Esophagus muscularis mucosa (tissue), 4 donors: Measurements from ENCODE around the gene EGF.

Experiments
- EP300 ChIP-seq: sonication (generic); formaldehyde crosslinking; IDR thresholded peaks from one replicate; pipeline ENCODE4 v1.6.1; 2017; ENCODE audit warnings: antibody characterized with exemption
- POLR2A ChIP-seq: fragments of 450-650 bp; IDR thresholded peaks from one replicate; pipeline ENCODE4 v1.6.1; 2017; ENCODE audit warnings: antibody characterized with exemption, moderate library complexity, mild to moderate bottlenecking, low read depth
- TF ChIP-seq, protein P1 (sequence below), 3 experiments: fragments of 200-600 bp in 2 of 3; fragments of 450-650 bp in 1 of 3; sonication (generic) in 2 of 3; IDR thresholded peaks; one replicate each; pipeline ENCODE4 v1.5.1; 2017 to 2019; ENCODE audit warnings: antibody characterized with exemption in 3 of 3, mild to moderate bottlenecking in 2 of 3, moderate library complexity in 1 of 3

DNA sequence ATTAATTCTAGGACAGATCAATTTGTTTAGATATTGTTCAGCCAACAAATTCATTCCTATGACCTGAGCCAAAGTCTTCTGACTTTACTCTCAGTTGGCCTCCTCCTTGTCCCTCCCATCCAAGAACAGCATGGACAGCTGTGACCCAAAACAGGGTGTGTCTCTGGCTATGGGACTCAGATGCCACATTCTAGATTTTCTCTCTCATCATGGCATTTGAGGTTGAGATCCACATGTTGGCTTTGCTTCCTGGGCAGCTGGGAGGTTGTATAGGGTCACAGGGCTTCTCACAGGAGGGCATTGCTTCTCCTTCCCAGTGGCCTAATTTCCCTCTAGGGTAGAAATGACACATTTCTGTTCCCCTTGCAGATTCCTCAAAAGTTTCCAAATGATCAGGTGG lies 22.6 kb upstream of the EGF start:
- TF ChIP-seq POLR2A (no peak), EP300 (no peak)
- TF ChIP-seq, protein P1, sequence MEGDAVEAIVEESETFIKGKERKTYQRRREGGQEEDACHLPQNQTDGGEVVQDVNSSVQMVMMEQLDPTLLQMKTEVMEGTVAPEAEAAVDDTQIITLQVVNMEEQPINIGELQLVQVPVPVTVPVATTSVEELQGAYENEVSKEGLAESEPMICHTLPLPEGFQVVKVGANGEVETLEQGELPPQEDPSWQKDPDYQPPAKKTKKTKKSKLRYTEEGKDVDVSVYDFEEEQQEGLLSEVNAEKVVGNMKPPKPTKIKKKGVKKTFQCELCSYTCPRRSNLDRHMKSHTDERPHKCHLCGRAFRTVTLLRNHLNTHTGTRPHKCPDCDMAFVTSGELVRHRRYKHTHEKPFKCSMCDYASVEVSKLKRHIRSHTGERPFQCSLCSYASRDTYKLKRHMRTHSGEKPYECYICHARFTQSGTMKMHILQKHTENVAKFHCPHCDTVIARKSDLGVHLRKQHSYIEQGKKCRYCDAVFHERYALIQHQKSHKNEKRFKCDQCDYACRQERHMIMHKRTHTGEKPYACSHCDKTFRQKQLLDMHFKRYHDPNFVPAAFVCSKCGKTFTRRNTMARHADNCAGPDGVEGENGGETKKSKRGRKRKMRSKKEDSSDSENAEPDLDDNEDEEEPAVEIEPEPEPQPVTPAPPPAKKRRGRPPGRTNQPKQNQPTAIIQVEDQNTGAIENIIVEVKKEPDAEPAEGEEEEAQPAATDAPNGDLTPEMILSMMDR (IDR thresholded peaks at IDR 0.05), result no peak
